GM19452 (cell line): ENCODE measurements around the gene TBXAS1.
A peak's percentile ranks its signal among the peaks of the same experiment; 100 is the strongest.
"Not testable (repeated sequence)": the region's sequence is repeated elsewhere in the genome, so short reads cannot be mapped to it uniquely, and the experiment has no call there.

Experiments used
- ATAC-seq: cut with Tn5 transposase; IDR thresholded peaks from one replicate; pipeline ENCODE4 v1.9.1; 2021; ENCODE audit not compliant: unreplicated experiment

Gene TBXAS1

DNA sequence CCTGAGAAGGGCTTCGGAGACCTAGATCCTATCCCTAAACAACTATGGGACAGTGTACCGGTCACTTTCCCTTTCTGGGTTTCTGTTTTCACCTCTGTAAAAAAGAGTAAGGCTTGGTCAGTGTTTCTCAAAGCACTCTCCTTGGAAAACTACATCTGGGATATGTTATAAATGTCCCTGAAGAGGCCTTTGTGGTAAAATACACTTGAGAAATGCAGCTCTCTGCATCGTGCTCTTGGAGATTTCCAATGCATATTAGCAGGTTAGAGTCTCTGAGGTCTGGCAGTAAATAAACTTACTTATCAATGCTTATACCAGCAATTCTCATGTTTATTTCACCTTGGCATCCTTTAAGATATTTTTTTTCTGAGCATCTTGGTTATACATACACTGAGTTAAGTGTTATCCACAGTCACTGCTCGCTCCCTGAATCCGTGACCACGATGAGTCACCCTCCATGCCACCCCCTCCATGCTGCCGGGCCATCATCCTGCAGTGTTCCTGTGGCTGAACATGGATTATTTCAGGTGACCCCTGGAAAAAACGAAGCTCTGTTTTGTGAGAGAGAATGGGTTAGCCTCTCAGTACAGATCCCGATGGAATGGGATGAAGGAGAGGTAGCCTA is 3.3 kb upstream of the TBXAS1 start:
- no peak for ATAC-seq

DNA sequence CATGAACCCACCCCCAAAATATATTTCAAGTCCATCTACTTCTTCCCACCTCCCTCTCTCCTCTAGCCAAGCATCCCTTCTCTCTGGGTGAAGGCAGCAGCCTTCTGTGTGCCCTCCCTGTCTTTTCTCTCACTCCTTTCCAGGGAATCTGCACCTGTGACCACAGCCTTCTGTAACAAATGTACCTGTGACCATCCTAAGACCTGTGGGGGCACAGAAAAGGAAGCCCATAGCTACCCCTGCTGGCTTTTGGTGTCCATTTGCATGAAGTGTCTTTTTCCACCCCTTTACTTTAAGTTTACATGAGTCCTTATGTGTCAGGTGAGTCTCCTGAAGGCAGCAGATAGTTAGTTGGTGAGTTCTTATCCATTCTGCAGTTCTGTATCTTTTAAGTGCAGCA is 2.0 kb upstream of the TBXAS1 start:
- no peak for ATAC-seq

- no peak for ATAC-seq
These were observed 618 bp upstream of the TBXAS1 start for GRCh38 chr7:139828446-139828845.

- no peak for ATAC-seq
These were observed 682 bp downstream of the TBXAS1 start for GRCh38 chr7:139829775-139830117.

DNA sequence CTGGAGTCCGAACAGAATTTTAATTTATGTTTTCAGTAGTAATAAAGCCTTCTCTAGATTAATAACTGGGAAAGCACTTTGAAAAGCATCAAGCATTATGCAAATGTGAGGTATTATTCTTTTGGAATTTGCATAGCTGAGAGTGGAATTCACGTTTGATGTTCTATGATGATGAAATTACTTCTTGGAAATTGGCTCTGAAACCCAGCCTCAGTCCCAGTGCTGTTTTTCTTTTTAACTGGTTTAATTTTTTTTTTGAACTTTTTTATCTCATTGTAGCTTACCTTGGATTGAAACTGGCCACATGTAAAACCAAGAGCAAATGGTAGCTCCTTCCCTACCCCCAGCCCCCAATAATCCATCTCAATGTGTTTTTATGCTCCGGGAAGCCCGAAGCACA is 1.2 kb downstream of the TBXAS1 start:
- ATAC-seq, result no peak

- ATAC-seq, result no peak
These were observed 1.9 kb downstream of the TBXAS1 start for GRCh38 chr7:139830782-139831501.

GRCh38 chr7:139835848-139836247 is 6.8 kb downstream of the TBXAS1 start:
- not testable (repeated sequence) for ATAC-seq

GRCh38 chr7:139837291-139837690 is 8.2 kb downstream of the TBXAS1 start:
- not testable (repeated sequence) for ATAC-seq

- no peak for ATAC-seq
These were observed 9.2 kb downstream of the TBXAS1 start for GRCh38 chr7:139838276-139838675.

- no peak for ATAC-seq
These were observed 9.8 kb downstream of the TBXAS1 start for GRCh38 chr7:139838876-139839275.

GRCh38 chr7:139840776-139841175 is 11.7 kb downstream of the TBXAS1 start:
- ATAC-seq, result no peak

DNA sequence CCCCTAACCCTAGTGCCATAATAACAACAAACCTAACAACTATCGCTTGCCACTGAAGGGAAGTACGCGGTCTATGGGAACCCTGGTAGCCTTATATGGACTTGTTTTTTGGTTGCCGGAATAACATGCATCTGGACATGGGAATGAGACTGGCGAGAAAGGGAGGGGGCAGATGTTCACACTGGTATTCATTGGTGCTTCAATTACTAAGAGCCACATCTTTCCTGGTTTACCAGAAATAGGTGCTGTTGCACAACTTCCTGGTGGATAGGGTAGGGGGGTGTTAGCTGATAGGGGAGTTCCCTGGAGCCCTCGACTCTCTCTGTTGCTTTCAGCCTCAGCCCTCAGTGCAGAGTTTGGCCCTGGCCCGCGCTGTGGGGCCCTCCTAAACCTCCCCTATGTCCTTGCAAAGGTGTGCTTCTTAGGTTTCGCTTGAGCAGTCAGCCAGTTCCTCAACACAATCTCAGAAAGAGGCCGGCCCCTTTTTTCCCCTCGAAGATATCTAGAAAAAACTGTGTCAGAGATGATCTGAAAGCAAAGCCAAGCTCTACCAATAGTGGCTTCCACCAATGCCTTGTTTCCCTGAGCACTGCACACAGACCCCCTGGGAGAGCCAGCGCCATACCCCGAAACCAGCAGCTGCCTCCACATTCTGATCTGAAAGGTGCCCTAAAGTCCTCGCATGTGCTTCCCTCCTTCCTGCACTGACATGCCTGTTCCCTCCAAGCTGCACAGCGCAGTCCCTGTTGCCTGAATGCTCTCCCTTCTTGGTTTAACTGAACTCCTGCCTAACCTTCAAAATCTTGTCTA is 13.5 kb downstream of the TBXAS1 start:
- peak; percentile 77 for ATAC-seq

GRCh38 chr7:139843211-139843537 is 14.1 kb downstream of the TBXAS1 start:
- not testable (repeated sequence) for ATAC-seq

GRCh38 chr7:139844779-139845442 is 15.8 kb downstream of the TBXAS1 start:
- ATAC-seq, result no peak

GRCh38 chr7:139845443-139845805 is 16.4 kb downstream of the TBXAS1 start:
- ATAC-seq, result no peak

DNA sequence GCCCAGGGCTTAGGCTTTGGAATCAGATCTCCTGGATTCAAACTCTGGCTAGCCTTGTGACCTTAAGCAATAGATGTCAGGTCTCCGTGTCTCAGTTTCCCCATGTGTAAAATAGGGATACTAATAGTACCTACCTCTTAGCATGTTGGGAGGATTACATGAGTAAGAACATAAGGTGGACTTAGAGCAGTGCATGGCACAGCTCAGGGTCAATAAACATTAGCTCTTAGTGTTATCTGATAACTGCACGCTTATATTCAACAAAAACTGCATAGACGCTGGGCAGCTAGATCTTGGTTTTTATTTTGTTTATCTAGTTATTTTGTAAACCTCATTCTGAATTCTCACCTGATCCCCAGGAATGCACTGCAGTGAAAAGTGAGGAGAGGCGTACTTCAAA is 17.2 kb downstream of the TBXAS1 start:
- no peak for ATAC-seq

DNA sequence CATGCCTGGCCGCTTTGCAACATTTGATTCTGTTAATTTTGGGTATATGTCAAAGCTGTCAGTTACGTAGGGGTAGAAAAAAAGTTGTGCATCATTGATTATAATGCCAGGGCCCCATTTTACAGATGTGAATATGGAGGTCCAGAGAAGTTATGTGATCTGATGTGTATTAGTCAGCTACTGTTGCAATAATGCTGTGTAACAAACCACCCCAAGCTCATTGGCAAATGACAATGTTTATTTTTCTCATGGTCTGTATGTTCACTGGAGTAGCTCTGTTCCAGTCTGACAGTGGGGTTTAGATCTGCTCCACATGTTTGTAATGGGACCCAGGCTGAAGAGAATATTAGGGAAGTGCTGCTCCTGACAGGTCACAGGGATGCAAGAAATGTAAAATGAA is 19.2 kb downstream of the TBXAS1 start:
- no peak for ATAC-seq

GRCh38 chr7:139850906-139851305 is 21.8 kb downstream of the TBXAS1 start:
- ATAC-seq, result no peak

DNA sequence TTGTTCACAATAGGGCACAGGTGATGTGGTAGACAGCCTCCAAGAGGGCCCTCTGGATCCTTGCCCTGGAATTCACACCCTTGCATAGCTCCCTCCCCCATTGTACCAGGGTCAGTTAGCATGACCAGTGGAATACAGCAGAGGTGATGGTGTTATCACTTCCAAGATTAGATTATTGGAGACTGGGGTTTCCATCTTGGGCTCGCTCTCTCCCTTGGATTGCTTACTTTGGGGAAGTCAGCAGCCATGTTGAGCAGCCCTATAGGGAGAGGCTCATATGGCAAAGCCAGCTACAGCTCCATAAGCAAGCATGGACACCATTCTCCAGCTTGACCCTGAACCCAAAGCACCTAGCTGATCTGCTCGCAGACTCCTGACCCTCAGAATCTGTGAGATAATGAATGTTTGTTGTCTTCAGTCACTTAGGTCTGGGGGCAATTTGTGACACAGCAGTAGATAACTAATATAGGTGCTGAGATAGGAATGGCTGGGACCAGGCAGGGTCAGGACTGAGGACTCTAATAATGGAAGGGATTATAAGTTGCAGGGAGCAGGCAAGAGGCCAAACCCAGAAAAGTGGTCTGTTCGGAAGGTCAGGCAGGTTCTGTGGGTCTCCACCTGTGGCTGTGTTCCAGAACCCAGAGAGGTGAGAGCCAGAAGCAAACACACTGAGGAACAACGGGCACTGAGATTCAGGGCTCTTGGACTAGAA is 22.9 kb downstream of the TBXAS1 start:
- no peak for ATAC-seq

GRCh38 chr7:139852482-139852845 is 23.4 kb downstream of the TBXAS1 start:
- ATAC-seq, result no peak

- no peak for ATAC-seq
These were observed 24.6 kb downstream of the TBXAS1 start for GRCh38 chr7:139853506-139854123.
